ENCODE results near the gene TBCCD1. TPM values are rescaled to one million over a fixed set of nuclear protein-coding genes. Genes with fewer than 3 reads are reported as not detected.
"Not testable (repeated sequence)": the region's sequence is repeated elsewhere in the genome, so short reads cannot be mapped to it uniquely, and the experiment has no call there.

The TBCCD1 gene
- total RNA-seq, 1 donor from 2014 or later: 6.2 TPM

GRCh38 chr3:186506191-186506739, 60.9 kb downstream of the TBCCD1 start:
- intact Hi-C loops (cut with DNase I): no loop called here
- ATAC-seq (ENCODE audit: poor library complexity): no peak
- no peak for DNase-seq

GRCh38 chr3:186502966-186503712, 64.0 kb downstream of the TBCCD1 start:
- intact Hi-C loops (cut with DNase I): no loop called here
- ATAC-seq (ENCODE audit: poor library complexity) (no peak), DNase-seq (no peak)

GRCh38 chr3:186502138-186502948, 64.8 kb downstream of the TBCCD1 start:
- ATAC-seq (ENCODE audit: poor library complexity) (peak; percentile 31), DNase-seq (no peak)
- intact Hi-C loops (cut with DNase I): no loop called here

- intact Hi-C loops (cut with DNase I); ATAC-seq (ENCODE audit: poor library complexity); DNase-seq: not testable (repeated sequence)
These were observed 67.2 kb downstream of the TBCCD1 start for GRCh38 chr3:186499949-186500348.

GRCh38 chr3:186498022-186498421, 69.1 kb downstream of the TBCCD1 start:
- ATAC-seq (ENCODE audit: poor library complexity); DNase-seq; intact Hi-C loops (cut with DNase I): not testable (repeated sequence)

GRCh38 chr3:186497608-186498007, 69.5 kb downstream of the TBCCD1 start:
- intact Hi-C loops (cut with DNase I): no loop called here
- ATAC-seq (ENCODE audit: poor library complexity): no peak
- no peak for DNase-seq

GRCh38 chr3:186496635-186497034, 70.5 kb downstream of the TBCCD1 start:
- intact Hi-C loops (cut with DNase I): no loop called here
- no peak for DNase-seq
- ATAC-seq (ENCODE audit: poor library complexity): no peak

Other genes with a start within 250 kb of the TBCCD1 start
- gene DGKG, start 205.1 kb downstream of the TBCCD1 start, total RNA-seq: 30.8 TPM
- gene CRYGS, start 23.0 kb downstream of the TBCCD1 start, total RNA-seq: 1.1 TPM
- gene DNAJB11, start 3.4 kb upstream of the TBCCD1 start, total RNA-seq: 19.7 TPM
- not detected for gene AHSG, start 45.7 kb upstream of the TBCCD1 start, total RNA-seq
- not detected for gene FETUB, start 73.1 kb upstream of the TBCCD1 start, total RNA-seq
- not detected for gene HRG, start 98.7 kb upstream of the TBCCD1 start, total RNA-seq
- 0.43 TPM for gene KNG1, start 150.0 kb upstream of the TBCCD1 start, total RNA-seq
- 415 TPM for gene EIF4A2, start 216.2 kb upstream of the TBCCD1 start, total RNA-seq
- 8.6 TPM for gene RFC4, start 239.1 kb upstream of the TBCCD1 start, total RNA-seq

Data from Right ventricle myocardium superior (tissue), 1 donor.